IPS-18c (cell line): Measurements from ENCODE around the gene HLA-C.

Source experiments
- H3K4me3 ChIP-seq: 2 replicates; pipeline ENCODE4 v1.7.0; 2013; ENCODE audit warnings: low read depth, mild to moderate bottlenecking, low read length, moderate library complexity; ENCODE audit not compliant: insufficient read depth
- H3K9me3 ChIP-seq: one replicate; pipeline ENCODE4 v1.6.1; 2013; ENCODE audit warnings: mild to moderate bottlenecking, low read length, moderate library complexity; ENCODE audit not compliant: control insufficient read depth, insufficient read depth

Gene HLA-C

GRCh38 chr6:31271641-31272357 lies at the start of gene HLA-C:
Gene HLA-C (minus strand): TSS chr6:31272092. CDS start chr6:31272071, 21 bp downstream.
- H3K4me3 ChIP-seq: peak within 1 kb of the TSS; percentile 60
- no peaks in the 10 kb centered on the region for H3K9me3 ChIP-seq

- no peaks in the 10 kb centered on the region for H3K9me3 ChIP-seq
- no peak overlapping the region for H3K4me3 ChIP-seq
These were observed 49.3 kb upstream of the HLA-C start for GRCh38 chr6:31321005-31321707.

- no peak overlapping the region for H3K4me3 ChIP-seq
- H3K9me3 ChIP-seq: no peaks in the 10 kb centered on the region
These were observed 45.1 kb upstream of the HLA-C start for GRCh38 chr6:31317036-31317435.

- no peaks in the 10 kb centered on the region for H3K9me3 ChIP-seq
- H3K4me3 ChIP-seq: no peak overlapping the region
These were observed 37.7 kb upstream of the HLA-C start for GRCh38 chr6:31309641-31310040.

- H3K9me3 ChIP-seq: no peaks in the 10 kb centered on the region
- H3K4me3 ChIP-seq: no peak overlapping the region; the same call in 1 of the 2 replicates
These were observed 36.9 kb upstream of the HLA-C start for GRCh38 chr6:31308845-31309175.

GRCh38 chr6:31308050-31308844 lies 36.4 kb upstream of the HLA-C start:
- Histone ChIP-seq H3K9me3 (no peaks in the 10 kb centered on the region), H3K4me3 (peak overlapping the region; percentile 40; the same call in 1 of the 2 replicates)

GRCh38 chr6:31307669-31308049 lies 35.8 kb upstream of the HLA-C start:
- peak overlapping the region; percentile 20; the same call in 1 of the 2 replicates for H3K4me3 ChIP-seq
- no peaks in the 10 kb centered on the region for H3K9me3 ChIP-seq

GRCh38 chr6:31305703-31306219 lies 33.9 kb upstream of the HLA-C start:
- H3K4me3 ChIP-seq: no peak overlapping the region
- H3K9me3 ChIP-seq: no peaks in the 10 kb centered on the region

GRCh38 chr6:31304683-31305082 lies 32.8 kb upstream of the HLA-C start:
- H3K9me3 ChIP-seq: no peaks in the 10 kb centered on the region

GRCh38 chr6:31300797-31301196 lies 28.9 kb upstream of the HLA-C start:
- Histone ChIP-seq H3K9me3 (no peaks in the 10 kb centered on the region), H3K4me3 (no peak overlapping the region)

More at GRCh38 chr6:31304683-31305082, 32.8 kb upstream of the HLA-C start:
- no peak overlapping the region for H3K4me3 ChIP-seq

GRCh38 chr6:31299947-31300346 lies 28.1 kb upstream of the HLA-C start:
- Histone ChIP-seq H3K4me3 (no peak overlapping the region), H3K9me3 (no peaks in the 10 kb centered on the region)

- no peaks in the 10 kb centered on the region for H3K9me3 ChIP-seq
- no peak overlapping the region for H3K4me3 ChIP-seq
These were observed 27.6 kb upstream of the HLA-C start for GRCh38 chr6:31299511-31299910.

- H3K4me3 ChIP-seq: no peak overlapping the region
- H3K9me3 ChIP-seq: no peaks in the 10 kb centered on the region
These were observed 22.2 kb upstream of the HLA-C start for GRCh38 chr6:31294056-31294455.

- no peak overlapping the region for H3K4me3 ChIP-seq
- H3K9me3 ChIP-seq: no peaks in the 10 kb centered on the region
These were observed 21.5 kb upstream of the HLA-C start for GRCh38 chr6:31293343-31293742.

- H3K9me3 ChIP-seq: no peaks in the 10 kb centered on the region
- H3K4me3 ChIP-seq: no peak overlapping the region
These were observed 17.9 kb upstream of the HLA-C start for GRCh38 chr6:31289788-31290187.

GRCh38 chr6:31287619-31288018 lies 15.7 kb upstream of the HLA-C start:
- no peak overlapping the region for H3K4me3 ChIP-seq

GRCh38 chr6:31285982-31286381 lies 14.1 kb upstream of the HLA-C start:
- Histone ChIP-seq H3K4me3 (no peak overlapping the region), H3K9me3 (no peaks in the 10 kb centered on the region)

More at GRCh38 chr6:31287619-31288018, 15.7 kb upstream of the HLA-C start:
- H3K9me3 ChIP-seq: no peaks in the 10 kb centered on the region

- no peak overlapping the region for H3K4me3 ChIP-seq
These were observed 13.6 kb upstream of the HLA-C start for GRCh38 chr6:31285486-31285885.

More at GRCh38 chr6:31285486-31285885, 13.6 kb upstream of the HLA-C start:
- H3K9me3 ChIP-seq: no peaks in the 10 kb centered on the region
